CD4-positive, alpha-beta T cell treated with Interferon alpha-2 for 1 hour (primary cell): Measurements from ENCODE around the gene RAB7A.
"Not testable (repeated sequence)": the region's sequence is repeated elsewhere in the genome, so short reads cannot be mapped to it uniquely, and the experiment has no call there.

ENCODE experiments used
- DNase-seq, 2 donors: peaks; one replicate each; pipeline ENCODE4 v3.0.0-alpha.2; 2020 to 2022

RAB7A gene

DNA sequence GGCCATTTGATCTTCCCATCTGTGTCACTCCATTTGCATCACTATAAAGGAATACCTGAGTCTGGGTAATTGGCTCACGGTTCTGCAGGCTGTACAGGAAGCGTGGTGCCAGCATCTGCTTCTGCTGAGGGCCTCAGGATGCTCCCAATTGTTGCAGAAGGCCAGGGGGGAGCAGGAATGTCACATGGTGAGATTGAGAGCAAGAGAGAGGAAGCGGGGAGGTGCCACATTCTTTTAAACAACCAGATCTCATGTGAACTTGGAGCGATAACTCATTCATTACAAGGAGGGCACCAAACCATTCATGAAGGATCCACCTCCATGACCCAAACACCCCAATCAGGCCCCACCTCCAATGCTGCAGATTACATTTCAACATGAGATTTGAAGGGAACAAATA, 13.1 kb upstream of the RAB7A start:
- no peak for DNase-seq

DNA sequence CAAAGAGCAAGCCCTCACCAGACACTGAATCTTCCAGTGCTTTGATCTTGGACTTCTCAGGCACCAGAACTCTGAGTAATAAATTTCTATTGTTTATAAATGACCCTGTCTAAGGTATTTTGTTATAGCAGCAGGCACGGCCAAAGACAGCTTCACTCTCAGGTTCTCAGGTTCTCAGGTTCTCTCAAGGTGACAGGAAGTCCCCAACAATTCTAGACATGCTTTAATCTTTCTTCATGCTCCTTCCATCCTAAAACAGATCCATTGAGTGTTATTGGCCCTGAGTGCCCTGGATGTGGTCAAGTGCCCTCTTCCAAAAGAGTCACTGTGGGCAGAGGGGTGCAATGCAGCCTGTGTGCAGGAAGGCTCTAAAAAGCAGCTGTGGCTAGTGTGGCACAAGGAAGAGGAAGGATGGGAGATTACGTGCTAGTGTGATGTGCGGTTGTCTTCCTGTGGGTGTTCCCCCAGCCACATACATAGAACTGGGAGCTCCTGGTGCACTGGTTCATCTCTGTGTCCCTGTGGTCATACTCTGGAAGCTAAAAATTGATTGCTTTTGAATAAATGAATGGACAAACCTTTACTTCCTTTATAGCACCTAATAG, 11.0 kb upstream of the RAB7A start:
- DNase-seq: peak; percentile 40 to 50

DNA sequence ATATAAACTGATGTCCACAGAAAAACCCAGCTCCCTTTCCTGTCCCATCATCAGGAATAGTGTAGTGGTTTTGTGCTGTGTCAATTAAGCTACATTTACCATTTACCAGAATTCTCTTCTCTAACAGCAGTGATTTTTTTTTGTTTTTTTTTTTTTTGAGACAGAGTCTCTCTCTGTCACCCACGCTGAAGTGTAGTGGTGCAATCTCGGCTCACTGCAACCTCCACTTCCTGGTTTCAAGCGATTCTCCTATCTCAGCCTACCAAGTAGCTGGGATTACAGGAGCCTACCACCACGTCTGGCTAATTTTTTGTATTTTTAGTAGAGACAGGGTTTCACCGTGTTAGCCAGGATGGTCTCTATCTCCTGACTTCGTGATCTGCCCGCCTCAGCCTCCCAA, 7.1 kb upstream of the RAB7A start:
- DNase-seq: not testable (repeated sequence)

DNA sequence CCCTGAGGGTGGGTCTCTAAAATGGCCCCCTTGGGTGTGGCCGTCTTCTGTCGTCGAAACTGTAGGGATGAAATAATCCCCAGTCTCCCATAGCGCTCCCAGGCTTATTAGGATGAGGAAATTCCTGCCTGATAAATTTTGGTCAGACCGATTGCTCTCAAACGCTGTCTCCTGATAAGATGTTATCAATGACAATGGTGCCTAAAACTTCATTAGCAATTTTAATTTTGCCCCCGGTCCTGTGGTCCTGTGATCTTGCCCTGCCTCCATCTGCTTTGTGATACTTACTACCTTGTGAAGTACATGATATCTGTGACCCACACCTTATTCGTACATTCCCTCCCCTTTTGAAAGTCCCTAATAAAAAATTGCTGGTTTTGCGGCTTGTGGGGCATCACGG, 5.1 kb upstream of the RAB7A start:
- DNase-seq: no peak

DNA sequence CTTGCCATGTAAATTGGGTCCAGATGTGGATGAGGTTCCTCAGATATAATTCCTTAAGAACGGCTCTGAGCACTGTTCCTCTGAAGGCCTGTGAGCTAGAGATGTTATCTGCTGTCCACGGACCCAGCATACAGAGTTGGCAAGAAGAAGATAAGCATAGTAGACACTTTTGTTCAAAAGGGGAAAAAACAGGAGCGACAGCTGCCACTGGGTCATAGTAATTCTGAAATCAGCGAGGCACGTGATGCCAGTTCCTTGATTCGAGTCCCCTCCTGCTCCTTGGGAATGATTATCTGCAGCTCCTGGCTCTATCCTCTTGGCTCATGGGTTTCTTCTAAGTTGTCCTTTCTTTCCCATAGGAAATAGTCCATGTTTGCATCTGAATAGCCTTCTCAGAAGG, 2.5 kb upstream of the RAB7A start:
- DNase-seq: no peak

DNA sequence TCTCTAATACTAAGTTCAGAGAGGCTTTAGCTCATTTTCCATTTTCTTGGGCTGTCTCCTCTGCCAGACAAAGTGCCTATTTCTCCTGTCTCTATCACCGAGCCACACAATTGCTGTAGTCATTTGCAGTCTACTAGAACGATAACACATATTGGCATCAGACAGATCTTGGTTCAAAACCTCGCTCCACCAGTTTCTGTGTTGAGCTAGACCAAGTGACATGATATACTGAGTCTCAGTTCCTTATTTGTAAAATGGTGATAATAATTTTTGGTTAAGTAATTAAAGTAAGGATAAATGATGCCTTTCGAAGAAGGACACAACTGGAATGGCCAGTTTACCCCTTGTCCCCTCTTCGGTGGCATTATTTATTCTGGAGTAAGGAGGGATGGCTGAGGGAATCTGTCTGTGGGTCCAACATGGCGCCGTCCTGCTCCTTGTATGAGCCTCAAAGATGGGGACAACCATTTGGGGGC, 398 bp upstream of the RAB7A start:
- DNase-seq: no peak

DNA sequence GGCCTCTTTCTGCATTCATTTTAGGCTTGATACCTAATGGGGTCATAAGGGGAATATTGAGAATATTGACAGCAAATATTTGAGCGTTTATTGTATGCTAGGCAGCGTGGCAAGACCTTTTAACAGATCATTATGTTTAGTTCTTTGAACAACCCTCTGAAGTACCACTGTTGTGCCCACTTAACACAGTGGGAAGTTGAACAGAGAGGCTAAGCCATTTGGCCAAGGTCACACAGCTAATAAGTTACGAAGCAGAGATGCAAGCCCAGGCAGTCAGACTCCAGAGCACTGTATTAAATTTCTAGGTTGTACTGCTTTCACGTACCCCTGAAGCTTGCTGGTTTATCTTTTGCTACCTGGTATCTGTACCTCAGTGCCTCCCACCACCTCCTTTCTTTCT, 1.1 kb downstream of the RAB7A start:
- no peak for DNase-seq

DNA sequence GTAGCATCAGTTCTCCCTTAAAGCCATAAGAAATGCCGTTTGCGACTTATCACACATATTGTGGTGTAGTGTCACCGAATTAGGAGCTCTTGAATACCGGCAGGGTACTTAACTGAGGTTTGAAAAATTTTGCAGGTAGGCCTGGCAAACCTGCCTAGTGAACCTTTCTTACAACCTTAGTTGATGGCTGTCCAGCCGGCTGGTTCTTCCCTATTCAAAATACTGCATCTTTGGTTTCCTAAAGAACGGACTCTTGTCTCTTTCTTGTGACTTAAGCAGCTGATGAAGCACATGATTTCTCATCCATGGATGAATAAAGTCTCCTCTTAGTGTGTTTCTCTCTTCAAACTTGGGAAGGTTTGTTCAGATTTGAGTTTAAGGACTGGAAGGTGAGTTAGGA, 1.5 kb downstream of the RAB7A start:
- no peak for DNase-seq

DNA sequence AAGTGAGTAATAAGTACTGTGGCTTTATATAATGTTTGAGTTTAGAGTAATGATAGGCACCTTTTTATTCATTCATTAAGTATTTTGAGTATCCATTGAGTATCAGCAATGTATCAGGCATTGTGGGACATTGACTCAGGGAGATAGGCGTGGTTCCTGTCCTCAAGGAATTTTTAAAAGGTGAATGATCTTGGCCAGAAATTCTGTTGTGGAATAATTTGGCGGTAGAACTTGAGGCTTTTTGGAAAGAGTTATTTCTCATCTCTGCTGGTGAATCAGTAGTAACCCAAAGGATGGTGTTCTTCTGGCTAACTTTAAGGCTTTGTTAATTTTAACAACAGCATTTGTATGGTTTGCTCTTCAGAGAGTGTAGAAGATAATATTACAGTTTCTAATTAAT, 2.0 kb downstream of the RAB7A start:
- DNase-seq: no peak

DNA sequence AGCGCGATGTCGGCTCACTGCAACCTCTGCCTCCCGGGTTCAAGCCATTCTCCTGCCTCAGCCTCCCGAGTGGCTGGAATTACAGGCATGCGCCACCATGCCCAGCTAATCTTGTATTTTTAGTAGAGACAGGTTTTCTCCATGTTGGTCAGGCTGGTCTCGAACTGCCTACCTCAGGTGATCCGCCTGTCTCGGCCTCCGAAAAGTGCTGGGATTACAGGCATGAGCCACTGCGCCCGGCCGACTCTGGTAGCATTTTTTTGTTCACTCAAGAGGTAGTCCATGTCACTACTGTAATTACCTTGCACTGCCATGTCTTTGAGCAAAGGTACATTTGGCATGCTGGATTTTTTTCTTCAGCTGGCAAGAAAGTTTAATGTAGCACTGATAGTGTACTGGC, 2.5 kb downstream of the RAB7A start:
- not testable (repeated sequence) for DNase-seq

DNA sequence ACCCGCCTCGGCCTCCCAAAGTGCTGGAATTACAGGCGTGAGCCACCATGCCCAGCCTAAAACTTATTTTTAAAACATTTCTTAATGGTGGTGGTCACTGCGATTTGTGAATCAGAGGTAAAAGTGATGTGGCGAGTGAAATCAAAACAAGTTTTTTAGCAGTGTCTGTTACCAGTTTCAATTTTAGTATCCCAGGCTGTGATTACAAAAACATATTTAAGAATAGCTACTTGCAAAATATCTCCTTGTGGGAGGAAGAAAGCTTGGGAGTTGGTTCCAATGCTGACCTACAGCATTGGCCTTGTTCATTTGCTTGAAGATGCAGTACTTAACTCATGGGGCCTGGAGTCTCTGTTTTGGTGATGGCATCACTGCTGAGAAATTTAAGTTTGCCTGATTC, 4.5 kb downstream of the RAB7A start:
- no peak for DNase-seq

DNA sequence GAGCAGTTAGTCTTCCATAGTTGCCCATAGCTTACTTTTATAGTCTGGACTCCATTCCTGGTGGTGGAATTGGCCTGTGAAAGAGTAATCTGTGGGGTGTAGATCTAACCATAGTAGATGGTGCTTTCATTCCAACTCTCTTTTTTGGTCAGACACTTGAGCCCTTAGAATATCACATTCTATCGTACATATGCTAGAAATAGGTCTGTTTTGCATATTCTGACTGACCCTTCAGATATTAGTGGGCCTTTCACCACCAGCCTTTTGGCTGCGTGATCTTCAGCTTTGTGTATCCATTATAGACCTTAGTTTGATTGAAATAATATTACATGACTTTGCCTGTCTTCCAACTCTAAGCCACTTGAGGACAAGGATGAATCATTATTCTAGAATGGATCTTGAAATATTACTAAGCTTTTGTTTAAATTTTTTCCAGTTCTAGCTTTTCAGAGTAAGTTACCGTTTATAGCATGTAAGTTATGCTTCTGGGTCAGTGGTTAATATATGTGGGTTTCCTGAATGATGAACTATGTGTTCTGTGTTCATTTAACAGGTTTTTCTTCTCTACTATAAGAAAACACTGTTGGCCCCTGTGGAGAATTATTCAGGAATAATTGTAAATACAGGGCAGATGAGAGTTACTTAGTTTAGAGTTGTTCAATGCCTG, 8.7 kb downstream of the RAB7A start:
- no peak for DNase-seq

DNA sequence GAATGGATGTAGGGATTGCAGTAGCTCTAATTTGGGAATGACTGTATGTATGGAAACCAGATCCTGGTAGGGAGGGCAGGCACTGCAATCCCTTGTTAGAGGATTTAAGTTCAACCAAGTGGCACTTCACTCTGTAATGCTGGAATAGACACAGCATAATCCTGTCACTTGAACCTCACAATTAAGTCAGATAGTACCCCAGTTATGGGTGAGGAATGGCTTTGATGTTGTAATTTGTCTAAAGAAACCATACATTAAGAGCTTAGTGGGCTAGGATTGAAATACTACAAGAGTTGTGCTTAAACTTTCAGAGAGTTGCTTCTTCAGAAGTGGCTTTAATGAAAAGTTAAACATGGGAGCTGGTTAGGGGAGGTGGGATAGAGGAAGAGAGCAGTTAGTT, 9.3 kb downstream of the RAB7A start:
- no peak for DNase-seq

DNA sequence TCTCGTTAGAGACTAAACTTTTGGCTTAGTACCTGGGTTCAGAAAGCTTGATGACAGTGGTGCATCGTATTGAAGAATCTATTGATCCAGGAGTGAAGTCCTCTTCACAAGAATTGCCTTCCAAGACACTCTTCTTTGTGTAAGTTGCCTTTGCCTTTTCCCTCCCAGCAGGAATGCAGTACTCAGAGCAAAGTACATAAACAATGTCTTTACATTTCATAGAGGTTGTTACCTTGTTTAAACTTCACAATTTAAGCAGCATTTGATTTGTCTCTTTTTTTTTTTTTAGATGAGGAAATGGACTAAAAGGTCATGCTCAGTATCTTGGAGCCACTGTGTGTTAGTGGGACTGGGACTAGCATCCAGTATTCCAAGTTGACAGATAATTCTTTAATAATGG, 9.9 kb downstream of the RAB7A start:
- no peak for DNase-seq

DNA sequence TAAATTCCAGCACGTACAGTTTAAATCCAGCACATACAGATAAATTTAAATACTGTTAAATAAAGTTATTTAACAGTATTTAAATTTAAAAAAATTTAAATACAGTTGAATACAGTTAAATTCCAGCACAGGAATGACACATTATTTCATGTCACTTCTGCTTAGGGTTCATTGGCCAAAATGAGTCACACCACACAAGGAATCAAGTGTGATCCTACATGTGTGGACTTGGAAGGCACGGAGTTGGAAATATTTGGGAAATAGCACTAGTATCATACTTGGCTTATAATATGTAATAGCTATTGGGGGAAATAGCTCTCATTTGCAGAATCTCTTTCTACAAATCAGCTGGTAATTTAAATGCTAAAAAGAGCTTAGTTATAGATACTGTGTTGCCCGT, 10.6 kb downstream of the RAB7A start:
- DNase-seq: no peak

DNA sequence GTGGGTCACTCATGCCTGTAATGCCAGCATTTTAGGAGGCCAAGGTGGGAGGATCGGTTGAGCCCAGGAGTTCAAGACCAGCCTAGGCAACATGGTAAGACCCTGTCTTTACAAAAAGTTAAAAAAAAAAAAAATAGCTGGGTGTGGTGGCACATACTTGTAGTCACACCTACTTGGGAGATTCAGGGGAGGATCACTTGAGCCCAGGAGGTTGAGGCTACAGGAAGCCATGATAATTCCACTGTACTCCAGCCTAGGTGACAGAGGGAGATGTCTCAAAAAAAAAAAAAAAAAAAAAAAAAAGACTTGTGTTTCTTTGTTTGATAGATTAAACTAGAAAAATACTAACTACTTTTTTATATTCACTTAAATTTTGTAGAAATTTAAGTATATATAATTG, 14.6 kb downstream of the RAB7A start:
- DNase-seq: no peak

DNA sequence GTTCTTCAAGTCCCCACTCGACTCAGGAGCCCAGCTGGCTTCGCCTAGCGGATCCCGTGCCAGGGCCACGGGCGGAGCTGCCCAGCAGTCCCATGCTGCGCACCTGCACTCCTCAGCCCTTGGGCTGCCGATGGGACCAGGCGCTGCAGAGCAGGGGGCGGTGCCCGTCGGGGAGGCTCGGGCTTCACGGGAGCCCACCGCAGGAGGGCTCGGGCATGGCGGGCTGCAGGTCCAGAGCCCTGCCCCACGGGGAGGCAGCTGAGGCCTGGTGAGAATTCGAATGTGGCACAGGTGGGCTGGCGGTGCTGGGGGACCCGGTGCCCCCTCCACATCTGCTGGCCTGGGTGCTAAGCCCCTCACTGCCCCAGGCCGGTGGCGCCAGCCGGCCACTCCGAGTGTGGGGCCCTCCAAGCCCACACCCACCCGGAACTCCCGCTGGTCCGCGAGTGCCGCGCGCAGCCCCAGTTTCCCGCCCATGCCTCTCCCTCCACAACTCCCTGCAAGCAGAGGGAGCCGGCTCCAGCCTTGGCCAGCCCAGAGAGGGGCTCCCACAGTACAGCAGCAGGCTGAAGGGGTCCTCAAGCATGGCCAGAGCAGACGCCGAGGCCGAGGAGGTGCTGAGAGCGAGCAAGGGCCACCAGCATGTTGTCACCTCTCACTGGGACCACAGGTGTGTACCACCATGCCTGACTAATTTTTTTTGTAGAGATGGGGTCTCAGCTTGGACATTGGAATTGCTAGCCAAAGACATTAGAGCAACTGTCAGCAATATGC, 17.0 kb downstream of the RAB7A start:
- DNase-seq: no peak

DNA sequence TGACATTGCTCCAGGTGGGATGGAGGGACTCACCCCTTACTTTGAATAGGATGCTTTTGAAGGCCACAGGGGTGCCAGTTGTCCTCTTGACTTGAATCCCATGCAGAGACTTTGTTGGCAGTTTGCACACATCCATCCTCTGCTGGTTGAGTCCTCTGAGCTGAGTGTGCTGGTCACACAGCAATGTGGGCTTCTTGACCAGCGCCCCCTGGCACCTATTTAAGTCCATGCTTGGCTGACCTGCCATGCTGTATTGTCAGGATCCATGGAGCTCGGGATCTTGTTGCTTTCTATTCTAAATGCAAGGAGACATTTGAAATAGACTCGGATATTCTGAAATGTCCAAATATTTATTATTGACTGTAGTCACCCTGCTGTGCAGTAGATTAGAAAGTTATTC, 19.8 kb downstream of the RAB7A start:
- DNase-seq: no peak

DNA sequence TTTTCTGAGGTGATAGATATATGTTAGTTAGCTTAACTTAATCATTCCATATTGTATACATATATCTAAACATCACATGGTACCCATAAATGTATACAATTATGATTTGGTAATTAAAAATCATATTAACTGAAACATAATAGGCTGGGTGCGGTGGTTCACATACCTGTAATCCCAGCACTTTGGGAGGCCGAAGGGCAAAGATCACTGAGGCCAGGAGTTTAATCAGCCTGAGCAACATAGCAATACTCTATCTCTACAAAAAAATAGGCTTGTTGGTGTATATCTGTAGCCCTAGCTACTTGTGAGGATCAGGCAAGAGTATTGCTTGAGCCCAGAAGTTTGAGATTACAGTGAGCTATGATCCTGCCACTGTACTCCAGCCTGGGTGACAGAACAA, 20.9 kb downstream of the RAB7A start:
- DNase-seq: no peak

DNA sequence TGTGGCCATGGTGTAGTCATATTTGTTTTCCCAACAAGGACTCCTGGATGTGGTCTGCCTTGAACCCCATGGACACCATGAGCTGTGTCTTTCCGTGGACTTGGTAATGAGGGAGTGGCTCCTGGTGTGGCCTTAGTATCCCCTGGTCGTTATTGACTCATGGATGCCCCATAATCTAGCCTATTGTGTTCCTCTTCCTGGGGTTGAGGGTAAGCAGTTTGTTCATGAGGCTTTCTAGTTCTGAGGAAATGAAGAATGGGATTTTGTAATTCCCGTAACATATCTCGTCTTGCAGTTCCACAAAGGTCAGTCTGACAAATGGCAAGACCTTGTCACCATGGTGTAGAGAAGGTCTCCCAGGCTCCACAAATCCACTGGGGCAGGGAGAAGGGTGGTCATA, 22.6 kb downstream of the RAB7A start:
- no peak for DNase-seq

DNA sequence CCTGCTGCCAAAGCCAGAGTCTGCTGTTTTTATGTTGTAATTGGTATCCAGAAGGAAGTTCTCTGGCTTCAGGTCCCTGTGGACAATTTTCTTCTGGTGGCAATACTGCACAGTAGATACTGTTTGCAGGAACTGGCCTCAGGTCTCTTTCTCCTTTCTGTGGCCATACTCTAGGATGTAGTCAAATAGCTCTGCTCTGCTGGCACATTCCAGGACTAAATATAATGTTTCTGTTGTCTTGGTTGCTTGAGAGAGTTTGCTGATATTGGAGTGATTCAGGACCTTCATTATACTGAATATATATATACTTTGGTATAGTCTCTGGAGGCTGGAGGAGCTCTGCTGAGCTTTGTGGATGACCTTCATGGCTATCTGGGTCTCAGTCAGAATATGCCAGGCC, 23.1 kb downstream of the RAB7A start:
- no peak for DNase-seq

DNA sequence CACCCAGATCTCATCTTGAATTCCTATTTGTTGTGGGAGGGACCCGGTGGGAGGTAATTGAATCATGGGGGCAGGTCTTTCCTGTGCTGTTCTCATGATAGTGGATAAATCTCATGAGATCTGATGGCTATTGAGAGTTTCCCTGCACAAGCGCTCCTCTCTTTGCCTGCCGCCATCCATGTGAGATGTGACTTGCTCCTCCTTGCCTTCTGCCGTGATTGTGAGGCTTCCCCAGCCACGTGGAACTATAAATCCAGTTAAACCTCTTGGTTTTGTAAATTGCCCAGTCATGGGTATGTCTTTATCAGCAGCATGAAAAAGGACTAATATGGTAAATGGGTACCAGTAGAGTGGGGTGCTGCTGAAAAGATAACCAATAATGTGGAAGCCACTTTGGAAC, 23.6 kb downstream of the RAB7A start:
- not testable (repeated sequence) for DNase-seq

DNA sequence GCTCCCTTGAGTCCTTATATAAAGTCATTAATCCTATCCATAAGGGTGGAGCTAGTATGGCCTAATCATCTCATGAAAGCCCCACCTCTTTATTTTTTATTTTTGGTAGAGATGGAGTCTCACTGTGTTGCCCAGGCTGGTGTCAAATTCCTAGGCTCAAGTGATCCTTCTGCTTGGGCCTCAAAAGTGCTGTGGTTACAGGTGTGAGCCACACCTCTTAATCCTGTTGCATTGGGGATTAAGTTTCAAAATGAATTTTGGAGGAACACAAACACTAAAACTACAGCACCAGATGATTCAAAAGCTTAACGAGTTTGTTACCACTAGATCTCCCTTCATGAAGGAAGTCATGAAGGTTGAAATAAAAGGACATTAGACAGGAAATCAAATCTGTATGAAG, 27.7 kb downstream of the RAB7A start:
- DNase-seq: no peak

DNA sequence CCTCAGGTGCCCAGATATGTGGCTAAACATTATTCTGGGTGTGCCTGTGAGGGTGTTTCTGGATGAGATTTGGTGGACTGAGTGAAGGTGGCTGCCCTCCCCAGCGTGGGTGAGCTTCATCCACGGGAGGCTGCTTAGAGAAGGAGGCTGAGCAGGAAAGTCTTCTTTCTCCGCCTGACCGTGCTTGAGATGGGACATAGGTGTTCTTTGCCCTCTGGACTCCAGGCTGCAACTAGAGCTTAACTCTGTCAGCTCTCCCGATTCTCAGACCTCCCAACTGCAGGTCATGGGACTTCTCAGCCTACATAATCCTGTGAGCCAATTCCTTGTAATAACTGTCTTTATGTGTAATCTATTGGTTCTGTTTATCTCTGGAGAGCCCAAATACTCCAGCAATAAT, 34.1 kb downstream of the RAB7A start:
- DNase-seq: no peak
